RWPE2 (cell line): Measurements from ENCODE around the gene SIDT2.

ENCODE experiments used
- ATAC-seq: fragments of 200-7000 bp; cut with Tn5 transposase; 3 replicates; pipeline ENCODE4 v1.9.1; 2021; ENCODE audit warnings: low read depth
- DNase-seq: peaks from one replicate; pipeline ENCODE4 v3.0.0-alpha.2; 2020; ENCODE audit warnings: low spot score
- H3K27ac ChIP-seq: fragments of 450-650 bp; 2 replicates; pipeline ENCODE4 v1.5.1; 2017; ENCODE audit warnings: mild to moderate bottlenecking; ENCODE audit not compliant: poor library complexity, severe bottlenecking
- H3K27me3 ChIP-seq: fragments of 250-450 bp; sonication (Bioruptor Pico); 2 replicates; pipeline ENCODE4 v1.5.1; 2021; ENCODE audit warnings: mild to moderate bottlenecking, moderate library complexity; ENCODE audit not compliant: insufficient read depth, poor library complexity, severe bottlenecking
- H3K36me3 ChIP-seq: fragments of 250-450 bp; sonication (Bioruptor Pico); 2 replicates; pipeline ENCODE4 v1.5.1; 2020; ENCODE audit warnings: low read depth, mild to moderate bottlenecking, moderate library complexity
- H3K4me1 ChIP-seq: fragments of 250-450 bp; sonication (Bioruptor Pico); 2 replicates; pipeline ENCODE4 v1.5.1; 2021; ENCODE audit warnings: mild to moderate bottlenecking, moderate library complexity; ENCODE audit not compliant: insufficient read depth, poor library complexity, severe bottlenecking
- H3K4me3 ChIP-seq: fragments of 250-450 bp; sonication (Bioruptor Pico); 2 replicates; pipeline ENCODE4 v1.5.1; 2021; ENCODE audit warnings: mild to moderate bottlenecking, moderate library complexity; ENCODE audit not compliant: severe bottlenecking
- H3K9me3 ChIP-seq: fragments of 250-450 bp; sonication (Bioruptor Pico); 2 replicates; pipeline ENCODE4 v1.5.1; 2021; ENCODE audit warnings: mild to moderate bottlenecking, moderate library complexity; ENCODE audit not compliant: severe bottlenecking
- TF ChIP-seq, protein P1 (sequence below): fragments of 450-650 bp; IDR thresholded peaks from one replicate; pipeline ENCODE4 v1.5.1; 2017; ENCODE audit warnings: mild to moderate bottlenecking, moderate library complexity; ENCODE audit not compliant: poor library complexity, severe bottlenecking

Gene SIDT2

GRCh38 chr11:117197516-117198456, 19.2 kb downstream of the SIDT2 start:
- peaks cover 4% of the 10 kb centered on the region for H3K4me1 ChIP-seq
- H3K9me3 ChIP-seq: no peaks in the 10 kb centered on the region
- ATAC-seq (no peak), DNase-seq (no peak)
- TF ChIP-seq, protein P1, sequence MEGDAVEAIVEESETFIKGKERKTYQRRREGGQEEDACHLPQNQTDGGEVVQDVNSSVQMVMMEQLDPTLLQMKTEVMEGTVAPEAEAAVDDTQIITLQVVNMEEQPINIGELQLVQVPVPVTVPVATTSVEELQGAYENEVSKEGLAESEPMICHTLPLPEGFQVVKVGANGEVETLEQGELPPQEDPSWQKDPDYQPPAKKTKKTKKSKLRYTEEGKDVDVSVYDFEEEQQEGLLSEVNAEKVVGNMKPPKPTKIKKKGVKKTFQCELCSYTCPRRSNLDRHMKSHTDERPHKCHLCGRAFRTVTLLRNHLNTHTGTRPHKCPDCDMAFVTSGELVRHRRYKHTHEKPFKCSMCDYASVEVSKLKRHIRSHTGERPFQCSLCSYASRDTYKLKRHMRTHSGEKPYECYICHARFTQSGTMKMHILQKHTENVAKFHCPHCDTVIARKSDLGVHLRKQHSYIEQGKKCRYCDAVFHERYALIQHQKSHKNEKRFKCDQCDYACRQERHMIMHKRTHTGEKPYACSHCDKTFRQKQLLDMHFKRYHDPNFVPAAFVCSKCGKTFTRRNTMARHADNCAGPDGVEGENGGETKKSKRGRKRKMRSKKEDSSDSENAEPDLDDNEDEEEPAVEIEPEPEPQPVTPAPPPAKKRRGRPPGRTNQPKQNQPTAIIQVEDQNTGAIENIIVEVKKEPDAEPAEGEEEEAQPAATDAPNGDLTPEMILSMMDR: no peak
- H3K36me3 ChIP-seq: no peaks in the 10 kb centered on the region
- H3K27ac ChIP-seq: peak overlapping the region; percentile 51
- H3K27me3 ChIP-seq: no peaks in the 10 kb centered on the region
- no peak overlapping the region for H3K4me3 ChIP-seq

GRCh38 chr11:117198613-117199012, 20.1 kb downstream of the SIDT2 start:
- peak overlapping the region; percentile 51 for H3K27ac ChIP-seq
- H3K27me3 ChIP-seq: no peaks in the 10 kb centered on the region
- no peak for ATAC-seq
- DNase-seq: no peak
- peaks cover 4% of the 10 kb centered on the region for H3K4me1 ChIP-seq
- TF ChIP-seq, protein P1: no peak
- peak overlapping the region; percentile 6 for H3K4me3 ChIP-seq
- no peaks in the 10 kb centered on the region for H3K9me3 ChIP-seq
- H3K36me3 ChIP-seq: no peaks in the 10 kb centered on the region

- ATAC-seq: peak; percentile 88
- peak within 1 kb of the TSS; percentile 8 for H3K4me3 ChIP-seq
- TF ChIP-seq, protein P1: no peak
- H3K27ac ChIP-seq: peak within 1 kb of the TSS; percentile 51
- peaks cover 4% of the 10 kb centered on the region for H3K4me1 ChIP-seq
- H3K36me3 ChIP-seq: no peaks in the 10 kb centered on the region
- no peaks in the 10 kb centered on the region for H3K9me3 ChIP-seq
- no peaks in the 10 kb centered on the region for H3K27me3 ChIP-seq
- peak; percentile 82 for DNase-seq
These were observed 20.7 kb downstream of the SIDT2 start, which contains the start of gene TAGLN for GRCh38 chr11:117199053-117199915. Gene TAGLN (plus strand): TSS chr11:117199370. CDS start chr11:117203014, 3,644 bp downstream.

- DNase-seq: no peak
- no peak for ATAC-seq
- Histone ChIP-seq H3K27ac (peak overlapping the region; percentile 51), H3K27me3 (no peaks in the 10 kb centered on the region), H3K4me3 (no peak overlapping the region), H3K4me1 (peaks cover 4% of the 10 kb centered on the region), H3K9me3 (no peaks in the 10 kb centered on the region), H3K36me3 (0 out of 2 replicates have a peak, but pooled peaks cover under 1% of the 10 kb centered on the region)
- TF ChIP-seq, protein P1: no peak
These were observed 21.6 kb downstream of the SIDT2 start for GRCh38 chr11:117199916-117200812.
